Esophagus squamous epithelium (tissue), 5 donors: ENCODE data around the gene CAMK1D. TPM values are rescaled to one million over a fixed set of nuclear protein-coding genes. Genes with fewer than 3 reads are reported as not detected.

Experiments used
- DNase-seq: peaks from one replicate; lab custom pipeline; 2025; lab: John Stamatoyannopoulos, UW
- H3K27ac ChIP-seq, 4 donors: fragments of 200-600 bp; sonication (generic); one replicate each; pipeline ENCODE4 v1.5.1; 2016 to 2019; ENCODE audit warnings: mild to moderate bottlenecking in 1 of 4
- H3K27me3 ChIP-seq, 4 donors: fragments of 200-600 bp; sonication (generic); 1 replicate in 3 of 4; 2 replicates in 1 of 4; pipeline versions ENCODE4 v1.5.1 to v1.6.0; 2017 to 2021; ENCODE audit warnings: antibody characterized with exemption in 1 of 4
- H3K36me3 ChIP-seq, 3 donors: fragments of 200-600 bp; sonication (generic); one replicate each; pipeline ENCODE4 v1.5.1; 2016 to 2019
- H3K4me1 ChIP-seq, 3 donors: fragments of 200-600 bp; sonication (generic); one replicate each; pipeline ENCODE4 v1.5.1; 2017 to 2019
- H3K4me3 ChIP-seq, 4 donors: fragments of 200-600 bp; sonication (generic); 1 replicate in 3 of 4; 2 replicates in 1 of 4; pipeline ENCODE4 v1.5.1; 2016 to 2019; ENCODE audit warnings: mild to moderate bottlenecking in 2 of 4, moderate library complexity in 1 of 4
- H3K9me3 ChIP-seq, 3 donors: fragments of 200-600 bp; sonication (generic); one replicate each; pipeline ENCODE4 v1.5.1; 2016 to 2019
- CTCF ChIP-seq, 6 experiments: fragments of 450-650 bp in 4 of 6; fragments of 200-600 bp in 2 of 6; sonication (generic) in 2 of 6; IDR thresholded peaks; one replicate each; pipeline ENCODE4 v1.5.1; 2016 to 2019; ENCODE audit warnings: antibody characterized with exemption in 6 of 6, mild to moderate bottlenecking in 4 of 6, moderate library complexity in 4 of 6
- POLR2A ChIP-seq, 4 donors: fragments of 450-650 bp; IDR thresholded peaks; one replicate each; pipeline ENCODE4 v1.6.1; 2017; ENCODE audit warnings: antibody characterized with exemption in 4 of 4, mild to moderate bottlenecking in 4 of 4, moderate library complexity in 3 of 4
- WGBS, 2 donors: methylation state at CpG; one replicate each; pipeline ENCODE4 v1.1.5; 2018; 5-methylcytosine and 5-hydroxymethylcytosine counted together
- intact Hi-C: fragments of 100-400 bp; cut with DNase I; formaldehyde crosslinking; loops from one replicate; pipeline ENCODE4 v1.15.0; 2022
- total RNA-seq, 4 donors: library from RNA; depleted of rRNA; stranded (reverse); fragments of >200 nt; gene quantifications; one replicate each; pipeline ENCODE4 v1.1.0, GENCODE V29; 2016
- donor health status: DM: yes; HTN: yes; CAD: no.

Gene CAMK1D
- total RNA-seq, 4 donors from 2014 or later, result 3.8 to 11.8 (median 9.9) TPM

- Histone ChIP-seq H3K4me1 (no peaks in the 10 kb centered on the region), H3K27ac (no peak overlapping the region), H3K36me3 (no peaks in the 10 kb centered on the region), H3K9me3 (no peaks in the 10 kb centered on the region), H3K4me3 (no peak overlapping the region), H3K27me3 (no peaks in the 10 kb centered on the region)
- no peak for TF ChIP-seq POLR2A (IDR thresholded peaks at IDR 0.05)
- no peak for TF ChIP-seq CTCF (IDR thresholded peaks at IDR 0.05)
- intact Hi-C loops, result no loop called here
- WGBS, 2 donors, result 88 to 97% methylated on average over 12 to 14 of the region's 14 CpGs
- DNase-seq, result no peak
Measured at GRCh38 chr10:12749760-12750478, 400.6 kb downstream of the CAMK1D start.

- intact Hi-C loops, result no loop called here
- DNase-seq, result no peak
- Histone ChIP-seq H3K27ac (no peak overlapping the region), H3K36me3 (no peaks in the 10 kb centered on the region), H3K9me3 (no peaks in the 10 kb centered on the region), H3K4me3 (no peak overlapping the region), H3K27me3 (no peaks in the 10 kb centered on the region), H3K4me1 (no peaks in the 10 kb centered on the region)
- TF ChIP-seq CTCF (IDR thresholded peaks at IDR 0.05) (no peak), POLR2A (IDR thresholded peaks at IDR 0.05) (no peak)
- WGBS, 2 donors, result 90 to 94% methylated on average over 11 of the region's 11 CpGs
Measured at GRCh38 chr10:12750526-12751201, 401.3 kb downstream of the CAMK1D start.

- Histone ChIP-seq H3K27ac (no peak overlapping the region), H3K4me3 (no peak overlapping the region), H3K36me3 (no peaks in the 10 kb centered on the region), H3K4me1 (no peaks in the 10 kb centered on the region), H3K9me3 (no peaks in the 10 kb centered on the region), H3K27me3 (no peaks in the 10 kb centered on the region)
- intact Hi-C loops, result no loop called here
- no peak for DNase-seq
- 87 to 90% methylated on average over 5 of the region's 5 CpGs for WGBS, 2 donors
- TF ChIP-seq POLR2A (IDR thresholded peaks at IDR 0.05), result no peak
- TF ChIP-seq CTCF (IDR thresholded peaks at IDR 0.05), result no peak
Measured at GRCh38 chr10:12755075-12755474, 405.7 kb downstream of the CAMK1D start.

GRCh38 chr10:12757351-12757750 is 408.0 kb downstream of the CAMK1D start:
- H3K27ac ChIP-seq, result no peak overlapping the region
- WGBS, 2 donors, result 77 to 100% methylated on average over 2 of the region's 2 CpGs
- H3K9me3 ChIP-seq, result no peaks in the 10 kb centered on the region
- intact Hi-C loops, result no loop called here
- no peaks in the 10 kb centered on the region for H3K4me1 ChIP-seq
- H3K27me3 ChIP-seq, result no peaks in the 10 kb centered on the region
- TF ChIP-seq CTCF (IDR thresholded peaks at IDR 0.05) (no peak), POLR2A (IDR thresholded peaks at IDR 0.05) (no peak)
- DNase-seq, result no peak
- H3K36me3 ChIP-seq, result peaks cover 0 to 15% (median 0%) of the 10 kb centered on the region in 3 donors
- no peak overlapping the region for H3K4me3 ChIP-seq

- no peak overlapping the region for H3K27ac ChIP-seq
- DNase-seq, result no peak
- 75 to 89% methylated on average over 2 of the region's 2 CpGs for WGBS, 2 donors
- no peaks in the 10 kb centered on the region for H3K9me3 ChIP-seq
- no peaks in the 10 kb centered on the region for H3K4me1 ChIP-seq
- peaks cover 0 to 15% (median 0%) of the 10 kb centered on the region in 3 donors for H3K36me3 ChIP-seq
- TF ChIP-seq POLR2A (IDR thresholded peaks at IDR 0.05) (no peak), CTCF (IDR thresholded peaks at IDR 0.05) (no peak)
- H3K27me3 ChIP-seq, result no peaks in the 10 kb centered on the region
- no peak overlapping the region for H3K4me3 ChIP-seq
- intact Hi-C loops, result no loop called here
Measured at GRCh38 chr10:12758271-12758670, 408.9 kb downstream of the CAMK1D start.
